ENCODE measurements around the gene NACC2. TPM values are rescaled to one million over a fixed set of nuclear protein-coding genes. Genes with fewer than 3 reads are reported as not detected.

Gene NACC2
- total and polyA plus RNA-seq, 2 of the 8 experiments (the other 6 are each of a cell fraction or from before 2014, with no cell fraction given): 8.3 to 14.0 TPM

DNA sequence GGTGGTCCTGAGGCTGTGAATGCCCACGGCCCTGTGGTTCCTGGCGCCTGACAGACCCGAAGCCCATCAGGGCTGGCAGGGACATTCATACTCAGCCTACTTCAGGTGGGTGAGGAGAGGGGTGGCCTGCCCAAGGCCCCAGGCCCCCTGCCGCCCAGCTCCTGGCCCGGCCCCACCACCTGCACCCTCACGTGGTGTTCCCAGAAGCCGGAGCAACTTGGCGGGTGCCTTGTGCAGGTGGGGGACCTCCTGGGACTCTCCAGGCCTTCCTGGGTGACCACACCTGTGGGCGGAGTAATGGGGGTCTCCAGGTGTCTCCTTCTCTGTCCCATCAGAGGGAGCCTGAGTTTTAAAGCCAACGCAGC lies 97.1 kb downstream of the NACC2 start (continued):
- TF ChIP-seq, protein P1, sequence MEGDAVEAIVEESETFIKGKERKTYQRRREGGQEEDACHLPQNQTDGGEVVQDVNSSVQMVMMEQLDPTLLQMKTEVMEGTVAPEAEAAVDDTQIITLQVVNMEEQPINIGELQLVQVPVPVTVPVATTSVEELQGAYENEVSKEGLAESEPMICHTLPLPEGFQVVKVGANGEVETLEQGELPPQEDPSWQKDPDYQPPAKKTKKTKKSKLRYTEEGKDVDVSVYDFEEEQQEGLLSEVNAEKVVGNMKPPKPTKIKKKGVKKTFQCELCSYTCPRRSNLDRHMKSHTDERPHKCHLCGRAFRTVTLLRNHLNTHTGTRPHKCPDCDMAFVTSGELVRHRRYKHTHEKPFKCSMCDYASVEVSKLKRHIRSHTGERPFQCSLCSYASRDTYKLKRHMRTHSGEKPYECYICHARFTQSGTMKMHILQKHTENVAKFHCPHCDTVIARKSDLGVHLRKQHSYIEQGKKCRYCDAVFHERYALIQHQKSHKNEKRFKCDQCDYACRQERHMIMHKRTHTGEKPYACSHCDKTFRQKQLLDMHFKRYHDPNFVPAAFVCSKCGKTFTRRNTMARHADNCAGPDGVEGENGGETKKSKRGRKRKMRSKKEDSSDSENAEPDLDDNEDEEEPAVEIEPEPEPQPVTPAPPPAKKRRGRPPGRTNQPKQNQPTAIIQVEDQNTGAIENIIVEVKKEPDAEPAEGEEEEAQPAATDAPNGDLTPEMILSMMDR (IDR thresholded peaks at IDR 0.05; ENCODE audit: control extremely low read depth in 1 of 3, insufficient read depth in 1 of 3, low read depth in 1 of 3, low read length in 3 of 3): no peak
- no peak for TF ChIP-seq POLR2A (IDR thresholded peaks at IDR 0.05; ENCODE audit: control extremely low read depth in 1 of 2, low read depth in 2 of 2, low read length in 2 of 2)
- no peak for TF ChIP-seq ZNF274 (IDR thresholded peaks at IDR 0.05; ENCODE audit: borderline replicate concordance, extremely low read depth, low read length)
- no peak for TF ChIP-seq SUZ12 (IDR thresholded peaks at IDR 0.05; ENCODE audit: low read length)
- TF ChIP-seq NRF1 (IDR thresholded peaks at IDR 0.05; ENCODE audit: low read depth, low read length): no peak
